Measurements from ENCODE around the gene VTCN1.
"Not testable (repeated sequence)": the region's sequence is repeated elsewhere in the genome, so short reads cannot be mapped to it uniquely, and the experiment has no call there.

The VTCN1 gene

GRCh38 chr1:117113199-117113598 lies 97.5 kb downstream of the VTCN1 start:
- no peak overlapping the region for H3K4me3 ChIP-seq (replicated peaks; ENCODE audit: low read depth, low read length)
- no peak for DNase-seq (ENCODE audit: extremely low read depth, low read depth)
- TF ChIP-seq CTCF (IDR thresholded peaks at IDR 0.05; ENCODE audit: low read depth, low read length, missing control alignments): no peak

GRCh38 chr1:117112047-117112717 lies 98.5 kb downstream of the VTCN1 start:
- no peak overlapping the region for H3K4me3 ChIP-seq (replicated peaks; ENCODE audit: low read depth, low read length)

GRCh38 chr1:117110774-117111173 lies 100.0 kb downstream of the VTCN1 start:
- DNase-seq (ENCODE audit: extremely low read depth, low read depth): no peak
- no peak overlapping the region for H3K4me3 ChIP-seq (replicated peaks; ENCODE audit: low read depth, low read length)
- no peak for TF ChIP-seq CTCF (IDR thresholded peaks at IDR 0.05; ENCODE audit: low read depth, low read length, missing control alignments)

More at GRCh38 chr1:117112047-117112717, 98.5 kb downstream of the VTCN1 start:
- TF ChIP-seq CTCF (IDR thresholded peaks at IDR 0.05; ENCODE audit: low read depth, low read length, missing control alignments): no peak
- DNase-seq (ENCODE audit: extremely low read depth, low read depth): no peak

- DNase-seq (ENCODE audit: extremely low read depth, low read depth): no peak
- TF ChIP-seq CTCF (IDR thresholded peaks at IDR 0.05; ENCODE audit: low read depth, low read length, missing control alignments): no peak
- no peak overlapping the region for H3K4me3 ChIP-seq (replicated peaks; ENCODE audit: low read depth, low read length)
Observed at GRCh38 chr1:117107364-117107763, 103.4 kb downstream of the VTCN1 start.

GRCh38 chr1:117106478-117106877 lies 104.2 kb downstream of the VTCN1 start:
- no peak for DNase-seq (ENCODE audit: extremely low read depth, low read depth)
- no peak for TF ChIP-seq CTCF (IDR thresholded peaks at IDR 0.05; ENCODE audit: low read depth, low read length, missing control alignments)
- no peak overlapping the region for H3K4me3 ChIP-seq (replicated peaks; ENCODE audit: low read depth, low read length)

GRCh38 chr1:117105722-117106121 lies 105.0 kb downstream of the VTCN1 start:
- DNase-seq (ENCODE audit: extremely low read depth, low read depth): no peak
- no peak overlapping the region for H3K4me3 ChIP-seq (replicated peaks; ENCODE audit: low read depth, low read length)
- TF ChIP-seq CTCF (IDR thresholded peaks at IDR 0.05; ENCODE audit: low read depth, low read length, missing control alignments): no peak

GRCh38 chr1:117104986-117105385 lies 105.7 kb downstream of the VTCN1 start:
- DNase-seq (ENCODE audit: extremely low read depth, low read depth): peak; percentile 78
- no peak overlapping the region for H3K4me3 ChIP-seq (replicated peaks; ENCODE audit: low read depth, low read length)
- no peak for TF ChIP-seq CTCF (IDR thresholded peaks at IDR 0.05; ENCODE audit: low read depth, low read length, missing control alignments)

GRCh38 chr1:117101858-117102257 lies 108.9 kb downstream of the VTCN1 start:
- not testable (repeated sequence) for DNase-seq (ENCODE audit: extremely low read depth, low read depth); H3K4me3 ChIP-seq (replicated peaks; ENCODE audit: low read depth, low read length)

All from HFF-Myc (cell line).